Lung (tissue), 12 donors: ENCODE results near the gene EIF4G1. TPM values are rescaled to one million over a fixed set of nuclear protein-coding genes. Genes with fewer than 3 reads are reported as not detected.
A peak's percentile ranks its signal among the peaks of the same experiment; 100 is the strongest.

Experiments
- ATAC-seq: fragments of 200-7000 bp; cut with Tn5 transposase; one replicate; pipeline ENCODE4 v1.9.1; 2020; ENCODE audit warnings: moderate number of reproducible peaks; ENCODE audit not compliant: insufficient read depth, low FRiP score
- DNase-seq, 3 donors: peaks; one replicate each; pipeline ENCODE4 v3.0.0-alpha.2; 2013 to 2017
- H3K27ac ChIP-seq, 2 donors: one replicate each; pipeline ENCODE4 v1.5.1; 2013; ENCODE audit warnings: mild to moderate bottlenecking in 2 of 2, moderate library complexity in 2 of 2, control low read depth in 1 of 2, inconsistent platforms in 1 of 2, low read depth in 1 of 2, low read length in 1 of 2
- H3K27me3 ChIP-seq, 3 donors: one replicate each; pipeline ENCODE4 v1.5.1; 2013; ENCODE audit warnings: low read length in 2 of 3; ENCODE audit not compliant: control insufficient read depth in 3 of 3, insufficient read depth in 3 of 3
- H3K36me3 ChIP-seq, 4 donors: one replicate each; pipeline ENCODE4 v1.5.1; 2013; ENCODE audit warnings: low read length in 4 of 4, mild to moderate bottlenecking in 1 of 4, moderate library complexity in 1 of 4; ENCODE audit not compliant: control insufficient read depth in 4 of 4, insufficient read depth in 4 of 4
- H3K4me1 ChIP-seq, 5 donors: one replicate each; pipeline ENCODE4 v1.5.1; 2013; ENCODE audit warnings: low read length in 5 of 5, mild to moderate bottlenecking in 2 of 5, moderate library complexity in 1 of 5; ENCODE audit not compliant: control insufficient read depth in 5 of 5, insufficient read depth in 5 of 5
- H3K4me3 ChIP-seq: one replicate; pipeline ENCODE4 v1.5.1; 2013; ENCODE audit warnings: mild to moderate bottlenecking, control low read depth, moderate library complexity
- H3K9ac ChIP-seq, 2 donors: one replicate each; pipeline ENCODE4 v1.5.1; 2013; ENCODE audit warnings: low read length in 2 of 2, control low read depth in 1 of 2; ENCODE audit not compliant: insufficient read depth in 1 of 2
- H3K9me3 ChIP-seq, 4 donors: one replicate each; pipeline ENCODE4 v1.5.1; 2013; ENCODE audit warnings: low read length in 3 of 4, mild to moderate bottlenecking in 1 of 4, moderate library complexity in 1 of 4; ENCODE audit not compliant: control insufficient read depth in 4 of 4, insufficient read depth in 3 of 4
- CTCF ChIP-seq: IDR thresholded peaks from 2 replicates; pipeline ENCODE4 v1.5.1; 2012; ENCODE audit warnings: mild to moderate bottlenecking; ENCODE audit errors: control extremely low read depth, extremely low read depth
- WGBS, 2 donors: extraction: QIAGEN DNeasy Blood & Tissue Kit; methylation state at CpG; one replicate each; pipeline ENCODE4 v1.1.7; 2013; 5-methylcytosine and 5-hydroxymethylcytosine counted together
- polyA plus RNA-seq, 2 donors: library from polyadenylated mRNA; stranded (reverse); fragments of 200-250 nt; gene quantifications; one replicate each; pipeline ENCODE4 v1.2.1, GENCODE V29; 2013
- total RNA-seq, 2 donors: library from RNA; depleted of rRNA in 1 of 2; stranded (reverse); fragments of >200 nt in 1 of 2; gene quantifications; one replicate each; pipeline ENCODE4 v1.2.1, GENCODE V29; 2014 to 2021
- donor health status: control.
- donor health status: control.
- donor health status: Bipolar disorder and iron deficiency.
- donor health status: healthy.
- donor health status: DM: yes; HTN: yes; CAD: no.

The EIF4G1 gene
- total and polyA plus RNA-seq, 4 donors: 201 to 419 (median 226) TPM

- WGBS, 2 donors: 9 to 14% methylated on average over 24 of the region's 24 CpGs
- Histone ChIP-seq H3K27ac (peak overlapping the region; percentile 80 to 96), H3K27me3 (no peaks in the 10 kb centered on the region), H3K9ac (peak overlapping the region; percentile 25 to 50), H3K4me1 (peaks cover 0 to 36% (median 15%) of the 10 kb centered on the region in 5 donors), H3K4me3 (peak overlapping the region; percentile 78), H3K9me3 (no peaks in the 10 kb centered on the region), H3K36me3 (peaks cover 0 to 15% (median 8%) of the 10 kb centered on the region in 4 donors)
- TF ChIP-seq CTCF: no peak
- ATAC-seq: no peak
- no peak for DNase-seq
Observed at GRCh38 chr3:184360929-184361531, 46.6 kb downstream of the EIF4G1 start.

GRCh38 chr3:184361532-184361931, 47.1 kb downstream of the EIF4G1 start, which contains the start of the genes CLCN2 and POLR2H:
TSS of gene CLCN2 (minus strand) at chr3:184361605. CDS start at chr3:184361479, 126 bp downstream.
TSS of gene POLR2H (plus strand) at chr3:184361710. CDS start at chr3:184363493, 1,783 bp downstream.
- H3K9me3 ChIP-seq: no peaks in the 10 kb centered on the region
- ATAC-seq: peak; percentile 68
- no peaks in the 10 kb centered on the region for H3K27me3 ChIP-seq
- DNase-seq: peak; percentile 85 to 90 (median 85)
- peaks cover 0 to 16% (median 9%) of the 10 kb centered on the region in 4 donors for H3K36me3 ChIP-seq
- TF ChIP-seq CTCF: no peak
- peaks cover 0 to 36% (median 15%) of the 10 kb centered on the region in 5 donors for H3K4me1 ChIP-seq
- peak within 1 kb of the TSS; percentile 78 for H3K4me3 ChIP-seq
- H3K9ac ChIP-seq: peak within 1 kb of the TSS; percentile 50 to 99
- H3K27ac ChIP-seq: peak within 1 kb of the TSS; percentile 96 to 99
- WGBS, 2 donors: 0 to 1% methylated on average over 26 to 56 of the region's 56 CpGs

- peak; percentile 37 for ATAC-seq
- 0% methylated on average over 38 of the region's 38 CpGs for WGBS, 2 donors
- peak overlapping the region; percentile 78 for H3K4me3 ChIP-seq
- peaks cover 0 to 36% (median 15%) of the 10 kb centered on the region in 5 donors for H3K4me1 ChIP-seq
- H3K27me3 ChIP-seq: no peaks in the 10 kb centered on the region
- no peak for TF ChIP-seq CTCF
- peak overlapping the region; percentile 46 to 99 for H3K9ac ChIP-seq
- H3K9me3 ChIP-seq: no peaks in the 10 kb centered on the region
- DNase-seq: peak in 1 of 3 donors; percentile 77
- peak overlapping the region; percentile 96 to 99 for H3K27ac ChIP-seq
- H3K36me3 ChIP-seq: peaks cover 3 to 21% (median 13%) of the 10 kb centered on the region in 4 donors
Observed at GRCh38 chr3:184361932-184362667, 47.7 kb downstream of the EIF4G1 start.
